Uterus (tissue), 2 donors: Measurements from ENCODE around the gene DHX35.

Source experiments
- POLR2A ChIP-seq, 2 donors: fragments of 450-650 bp; IDR thresholded peaks; one replicate each; pipeline ENCODE4 v1.6.1; 2016; ENCODE audit warnings: antibody characterized with exemption in 2 of 2, mild to moderate bottlenecking in 1 of 2, moderate library complexity in 1 of 2
- TF ChIP-seq, protein P1 (sequence below), 4 experiments: fragments of 200-600 bp in 2 of 4; fragments of 450-650 bp in 2 of 4; sonication (generic) in 2 of 4; IDR thresholded peaks; one replicate each; pipeline ENCODE4 v1.5.1; 2016 to 2019; ENCODE audit warnings: antibody characterized with exemption in 4 of 4, mild to moderate bottlenecking in 2 of 4, moderate library complexity in 1 of 4

DNA sequence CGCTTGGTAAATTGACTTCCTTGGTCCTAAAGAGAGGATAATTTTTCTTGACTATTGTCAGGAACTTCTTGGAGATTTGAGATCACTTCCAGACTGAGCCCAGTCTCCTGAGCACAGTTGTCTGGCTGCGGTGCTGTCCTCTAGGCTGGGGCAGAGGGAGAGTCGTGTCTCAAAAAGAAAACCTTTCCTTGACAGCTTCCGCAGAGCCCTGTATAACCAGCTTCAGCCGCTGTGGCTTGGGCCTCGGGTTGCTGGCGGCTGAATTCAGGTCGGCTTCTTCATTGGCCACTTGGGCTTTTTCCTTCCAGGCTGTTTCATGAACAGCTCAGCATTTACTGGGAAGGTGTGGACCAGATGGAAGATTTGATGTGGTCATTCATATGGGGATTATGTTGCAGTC lies 75.9 kb downstream of the DHX35 start:
- TF ChIP-seq, protein P1, sequence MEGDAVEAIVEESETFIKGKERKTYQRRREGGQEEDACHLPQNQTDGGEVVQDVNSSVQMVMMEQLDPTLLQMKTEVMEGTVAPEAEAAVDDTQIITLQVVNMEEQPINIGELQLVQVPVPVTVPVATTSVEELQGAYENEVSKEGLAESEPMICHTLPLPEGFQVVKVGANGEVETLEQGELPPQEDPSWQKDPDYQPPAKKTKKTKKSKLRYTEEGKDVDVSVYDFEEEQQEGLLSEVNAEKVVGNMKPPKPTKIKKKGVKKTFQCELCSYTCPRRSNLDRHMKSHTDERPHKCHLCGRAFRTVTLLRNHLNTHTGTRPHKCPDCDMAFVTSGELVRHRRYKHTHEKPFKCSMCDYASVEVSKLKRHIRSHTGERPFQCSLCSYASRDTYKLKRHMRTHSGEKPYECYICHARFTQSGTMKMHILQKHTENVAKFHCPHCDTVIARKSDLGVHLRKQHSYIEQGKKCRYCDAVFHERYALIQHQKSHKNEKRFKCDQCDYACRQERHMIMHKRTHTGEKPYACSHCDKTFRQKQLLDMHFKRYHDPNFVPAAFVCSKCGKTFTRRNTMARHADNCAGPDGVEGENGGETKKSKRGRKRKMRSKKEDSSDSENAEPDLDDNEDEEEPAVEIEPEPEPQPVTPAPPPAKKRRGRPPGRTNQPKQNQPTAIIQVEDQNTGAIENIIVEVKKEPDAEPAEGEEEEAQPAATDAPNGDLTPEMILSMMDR (IDR thresholded peaks at IDR 0.05), result no peak
- TF ChIP-seq POLR2A (IDR thresholded peaks at IDR 0.05), result no peak
